Stimulated activated CD4-positive, alpha-beta T cell treated with anti-CD3 and anti-CD28 coated beads, Interleukin-4, amount 100 ng/mL, for 4 hours (primary cell): Measurements from ENCODE around the gene ANKRD12.

Experiments used
- DNase-seq, 2 experiments: peaks; one replicate each; pipeline ENCODE4 v3.0.0-alpha.2; 2020

The ANKRD12 gene

DNA sequence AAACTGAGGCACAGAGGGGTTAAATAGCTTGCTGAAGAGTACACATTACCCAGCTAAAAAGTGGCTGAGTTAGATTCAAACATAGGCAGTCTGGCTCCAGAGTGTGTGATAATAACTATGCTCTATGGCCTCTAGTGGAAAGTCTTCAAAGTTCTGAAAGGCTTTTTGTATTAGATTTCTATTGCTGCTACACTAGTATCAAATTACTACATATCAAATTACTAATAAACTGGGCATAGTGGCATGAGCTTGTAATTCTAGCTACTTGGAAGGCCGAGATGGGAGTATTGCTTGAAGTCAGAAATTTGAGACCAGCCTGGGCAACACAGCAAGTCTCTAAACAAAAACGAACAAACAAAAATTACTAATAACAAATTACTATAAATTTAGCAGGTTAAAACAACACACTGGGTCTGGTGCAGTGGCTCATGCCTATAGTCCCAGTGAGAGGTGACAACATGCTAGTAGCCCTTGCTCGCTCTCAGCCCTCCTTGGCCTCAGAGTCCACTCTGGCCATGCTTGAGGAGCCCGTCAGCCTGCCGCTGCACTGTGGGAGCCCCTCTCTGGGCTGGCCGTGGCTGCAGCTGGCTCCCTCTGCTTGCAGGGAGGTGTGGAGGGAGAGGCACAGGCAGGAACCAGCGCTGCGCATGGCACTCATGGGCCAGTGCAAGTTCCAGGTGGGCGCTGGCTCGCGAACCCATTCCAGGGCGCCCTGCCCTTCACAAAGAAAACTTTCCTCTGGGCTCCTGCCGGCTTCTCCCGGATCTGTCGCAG, 159.8 kb downstream of the ANKRD12 start:
- DNase-seq, result no peak

DNA sequence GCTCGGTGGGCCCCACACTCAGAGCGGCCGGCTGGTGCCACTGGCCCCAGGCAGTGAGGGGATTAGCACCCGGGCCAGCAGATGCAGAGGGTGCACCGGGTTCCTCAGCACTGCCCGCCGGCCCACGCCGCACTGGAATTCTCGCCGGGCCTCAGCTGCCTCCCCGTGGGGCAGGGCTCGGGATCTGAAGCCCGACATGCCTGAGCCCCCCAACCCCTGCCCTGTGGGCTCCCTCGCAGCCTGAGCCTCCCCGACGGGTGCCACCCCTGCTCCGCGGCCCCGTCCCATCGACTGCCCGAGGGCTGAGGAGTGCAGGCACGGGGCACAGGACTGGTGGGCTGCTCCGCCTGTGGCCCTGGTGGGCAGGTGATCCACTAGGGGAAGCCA, 160.4 kb downstream of the ANKRD12 start:
- no peak for DNase-seq

DNA sequence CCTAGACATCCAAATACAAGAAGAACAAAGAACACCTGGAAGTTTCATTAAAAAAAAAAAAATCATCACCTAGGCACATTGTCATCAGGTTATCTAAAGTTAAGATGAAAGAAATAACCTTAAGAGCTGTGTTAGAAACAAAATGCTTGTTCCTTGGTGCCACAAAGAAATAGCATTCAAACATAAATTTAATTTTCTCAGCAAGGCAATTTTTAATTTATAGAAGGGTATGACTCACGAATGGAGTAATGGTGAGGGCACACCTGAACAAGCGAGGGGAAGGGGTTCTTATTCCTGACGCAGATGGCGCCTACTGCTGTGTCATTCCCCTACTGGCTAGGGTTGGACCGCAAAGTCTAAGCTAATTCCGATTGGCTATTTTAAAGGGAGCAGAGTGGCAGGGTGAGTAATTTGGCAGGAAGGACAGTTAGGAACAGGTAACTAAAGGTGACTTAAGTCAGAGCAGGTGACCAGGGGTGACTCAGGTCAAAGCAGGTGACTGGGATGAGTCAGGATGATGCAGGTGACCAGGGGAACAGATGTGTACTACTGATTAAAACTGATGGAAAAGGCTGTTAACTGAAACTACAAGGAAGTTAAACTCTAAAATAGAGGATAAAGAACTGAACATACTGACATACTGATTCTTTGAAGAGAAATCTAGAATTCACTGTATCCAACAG, 167.9 kb downstream of the ANKRD12 start:
- no peak for DNase-seq

DNA sequence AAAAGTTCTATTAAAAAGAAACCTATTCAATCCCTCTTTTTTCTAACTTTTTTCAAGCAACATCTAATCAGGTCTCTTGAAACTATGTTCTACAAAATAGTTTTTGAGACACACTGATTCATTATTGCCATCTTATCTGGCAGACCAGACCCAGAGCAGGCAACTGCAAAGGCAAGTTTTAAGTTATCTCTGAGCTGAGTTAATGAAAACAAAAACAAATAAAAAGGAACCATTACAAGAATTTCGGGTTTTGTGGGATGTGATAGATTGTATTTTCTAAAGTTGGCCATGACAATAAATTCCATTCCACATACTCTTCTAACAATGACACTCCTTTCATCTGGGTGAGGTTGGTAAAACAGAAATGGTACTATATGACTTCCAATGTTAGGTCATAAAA, 182.8 kb downstream of the ANKRD12 start:
- no peak for DNase-seq

DNA sequence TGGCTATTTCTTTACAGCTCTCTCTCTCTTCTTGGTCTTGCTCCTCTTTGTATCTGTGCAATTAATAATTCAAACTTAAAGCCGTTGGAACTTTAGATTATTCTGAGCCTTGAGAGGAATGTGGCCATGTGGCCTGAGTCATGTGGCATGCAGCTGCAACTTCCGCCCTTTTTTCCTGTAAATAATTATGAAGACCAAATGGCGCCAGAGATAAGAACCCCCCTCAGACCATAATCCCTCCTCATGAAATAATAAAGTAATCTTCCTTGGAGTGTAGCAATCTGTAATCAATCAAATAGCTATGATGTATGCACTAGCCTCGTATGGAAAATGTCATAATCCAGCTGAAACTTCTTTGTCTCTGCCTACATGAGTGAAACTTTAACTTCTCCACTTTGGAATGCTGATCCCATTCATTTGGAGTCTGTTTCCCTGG, 184.5 kb downstream of the ANKRD12 start:
- no peak for DNase-seq

DNA sequence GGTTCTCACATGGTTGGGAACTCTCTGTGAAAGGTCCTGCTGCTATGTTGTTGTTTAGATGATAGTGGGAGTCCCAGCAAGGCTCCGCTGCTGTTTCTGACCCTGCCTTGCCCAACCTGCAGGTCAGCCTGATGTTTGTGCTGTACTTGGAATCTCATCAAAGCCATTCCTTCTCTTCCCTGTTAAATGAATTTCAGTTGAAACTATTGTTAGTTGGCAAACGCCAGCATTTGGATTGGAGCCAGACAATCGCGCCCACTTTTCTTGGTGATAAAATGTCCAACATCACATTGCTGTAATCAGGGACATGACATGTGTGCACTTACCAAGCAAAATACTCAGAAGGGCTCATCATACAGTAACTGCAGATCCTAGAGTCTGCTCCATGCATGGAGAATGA, 185.2 kb downstream of the ANKRD12 start:
- DNase-seq, result no peak

DNA sequence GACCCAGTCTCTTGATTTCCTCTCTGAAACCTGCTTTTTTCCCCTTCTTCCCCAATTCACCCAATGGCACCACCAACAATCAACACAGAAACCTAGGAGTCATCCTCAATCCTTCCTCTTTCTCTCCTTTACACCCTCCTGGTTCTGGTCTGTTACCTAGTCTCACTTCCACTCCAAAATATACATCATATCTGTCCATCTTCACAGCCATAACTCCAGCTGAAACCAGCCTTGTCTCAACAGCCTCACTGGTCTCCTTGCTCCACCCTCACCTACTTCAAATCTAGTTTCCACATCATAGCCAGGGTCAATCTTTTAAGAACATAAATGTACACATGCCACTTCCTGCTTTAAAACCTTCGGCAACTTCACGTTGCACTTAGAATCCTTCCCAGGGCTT, 186.2 kb downstream of the ANKRD12 start:
- no peak for DNase-seq

DNA sequence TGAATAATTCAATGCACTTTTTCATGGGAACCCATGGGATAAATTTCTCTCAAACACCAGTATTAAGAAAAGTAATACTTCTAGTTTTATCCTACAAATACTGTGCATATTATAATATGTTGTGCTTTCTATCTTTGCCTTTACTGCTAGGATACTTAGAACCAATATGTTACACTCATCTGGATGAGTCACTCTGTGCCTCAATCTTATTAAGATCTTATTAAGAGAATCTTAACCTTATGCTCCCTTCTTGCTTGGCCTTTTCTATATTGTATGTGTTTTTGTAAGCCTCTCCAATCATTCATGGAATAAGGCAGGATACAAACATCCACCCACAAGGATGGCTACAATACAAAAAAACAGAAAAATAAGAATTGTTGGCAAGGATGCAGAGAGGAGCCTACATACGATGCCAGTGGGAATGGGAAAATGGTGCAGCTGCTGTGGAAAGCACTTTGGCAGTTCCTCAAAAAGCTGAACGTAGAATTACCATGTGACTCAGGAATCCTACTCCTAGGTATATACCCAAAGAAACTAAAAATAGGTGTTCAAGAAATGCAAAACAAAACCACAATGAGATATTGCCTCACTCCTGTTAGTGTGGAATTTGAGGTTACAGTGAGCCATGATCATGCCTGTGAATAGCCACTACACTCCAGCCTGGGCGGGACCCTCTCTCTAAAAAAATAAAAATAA, 187.3 kb downstream of the ANKRD12 start:
- DNase-seq, result no peak

DNA sequence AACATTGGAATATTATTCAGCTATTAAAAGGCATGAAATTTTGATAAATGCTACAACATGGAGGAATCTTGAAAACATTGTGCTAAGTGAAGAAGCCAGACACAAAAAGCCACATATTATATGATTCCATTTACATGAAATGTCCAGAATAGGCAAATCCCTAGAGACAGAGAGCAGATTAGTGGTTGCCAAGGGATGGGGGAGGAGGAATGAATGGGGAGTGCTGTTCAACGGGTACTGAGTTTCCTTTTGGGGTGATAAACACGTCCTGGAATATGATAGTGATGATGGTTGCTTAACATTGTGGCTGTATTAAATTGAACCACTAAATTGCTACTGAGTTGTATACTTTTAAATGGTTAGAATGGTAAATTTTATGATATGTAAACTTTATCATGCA, 189.1 kb downstream of the ANKRD12 start:
- no peak for DNase-seq

DNA sequence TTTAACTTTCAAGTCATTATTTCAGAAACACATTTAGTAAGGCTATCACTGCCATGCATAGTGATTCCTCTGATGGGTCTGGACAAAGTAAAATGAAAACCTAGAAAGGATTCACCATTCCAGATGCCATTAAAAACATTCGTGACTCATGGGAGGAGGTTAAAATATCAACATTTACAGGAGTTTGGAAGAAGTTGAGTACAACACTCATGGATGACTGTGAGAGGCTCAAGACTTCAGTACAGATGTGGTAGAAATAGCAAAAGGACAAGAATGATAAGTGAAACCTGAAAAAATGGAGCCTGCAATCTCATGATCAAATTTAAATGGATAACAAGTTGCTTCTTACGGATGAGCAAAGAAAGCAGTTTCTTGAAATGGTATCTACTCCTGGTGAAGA, 192.2 kb downstream of the ANKRD12 start:
- DNase-seq, result no peak

DNA sequence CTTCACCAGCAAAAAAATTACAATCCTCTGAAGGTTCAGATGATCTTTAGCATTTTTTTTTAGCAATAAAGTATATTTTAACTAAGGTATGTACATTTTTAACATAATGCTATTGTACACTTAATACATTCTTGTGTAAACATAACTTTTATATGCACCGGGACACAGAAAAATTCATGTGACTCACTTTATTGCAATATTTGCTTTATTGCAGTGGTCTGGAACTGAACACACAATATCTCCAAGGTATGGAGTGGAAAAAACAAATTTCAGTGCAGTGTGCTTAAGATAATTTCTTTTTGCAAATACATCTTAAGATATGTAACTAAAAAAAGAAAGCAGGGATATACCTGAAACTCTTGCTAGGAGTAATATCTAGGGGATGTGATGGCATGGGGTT, 192.9 kb downstream of the ANKRD12 start:
- DNase-seq, result no peak

DNA sequence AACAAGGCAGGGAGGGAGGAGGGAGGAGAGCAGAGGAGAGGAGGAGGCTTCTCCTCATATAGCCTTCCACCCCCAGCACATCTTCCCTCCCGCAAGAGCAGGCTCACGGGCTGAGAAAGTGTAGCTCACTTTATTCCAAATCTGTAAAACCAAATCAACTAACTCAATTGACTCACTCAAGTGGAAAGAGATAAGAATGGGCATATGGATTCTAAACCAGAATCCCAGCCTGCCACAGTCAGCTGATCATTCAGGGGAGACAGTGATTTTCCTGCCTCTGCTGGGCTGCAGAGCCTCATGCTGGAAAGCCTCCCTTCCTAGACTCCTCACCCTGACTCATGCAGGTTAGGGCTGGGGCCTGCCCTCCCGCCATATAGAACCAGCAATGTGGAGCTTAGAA, 193.8 kb downstream of the ANKRD12 start:
- DNase-seq, result no peak

DNA sequence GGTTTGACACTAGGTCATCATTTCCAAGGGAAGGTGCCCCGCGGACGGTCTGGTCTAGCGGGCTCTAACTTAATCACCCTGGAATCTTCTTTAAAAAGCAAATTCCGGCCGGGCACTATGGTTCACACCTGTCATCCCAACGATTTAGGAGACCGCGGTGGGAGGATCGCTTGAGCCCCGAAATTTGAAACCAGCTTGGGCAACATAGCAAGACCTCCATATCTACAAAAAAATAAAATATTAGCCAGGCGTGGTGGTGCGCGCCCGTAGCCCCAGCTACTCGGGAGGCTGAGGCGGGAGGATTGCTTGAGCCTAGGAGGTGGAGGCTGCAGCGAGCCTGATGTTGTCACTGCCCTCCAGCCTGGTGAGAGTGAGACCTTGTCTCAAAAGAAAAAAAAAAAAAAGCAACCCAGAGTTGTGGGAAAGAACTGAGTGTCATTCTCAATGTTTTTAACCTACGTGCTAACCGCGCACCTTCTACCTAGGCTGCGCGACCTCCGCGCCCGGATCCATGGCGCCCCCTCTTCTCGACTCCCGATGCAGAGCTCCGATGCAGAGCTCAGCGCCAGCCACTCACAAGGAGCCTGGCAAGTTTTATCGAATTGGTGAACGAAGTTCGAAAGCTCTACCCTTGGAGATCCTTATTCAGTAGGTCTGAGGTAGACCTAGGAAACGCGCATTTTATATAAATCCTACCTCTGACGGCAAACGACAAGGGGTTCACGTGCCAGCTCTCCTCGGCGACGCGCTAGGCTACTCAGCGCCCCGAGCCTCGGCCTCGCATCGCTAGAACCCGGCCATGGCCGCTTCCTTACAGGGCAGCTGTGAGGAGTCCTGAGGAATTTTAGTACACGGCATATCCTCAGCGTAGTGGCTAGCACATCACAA, 197.1 kb downstream of the ANKRD12 start:
- peak in 1 of 2 experiments; percentile 12 for DNase-seq

DNA sequence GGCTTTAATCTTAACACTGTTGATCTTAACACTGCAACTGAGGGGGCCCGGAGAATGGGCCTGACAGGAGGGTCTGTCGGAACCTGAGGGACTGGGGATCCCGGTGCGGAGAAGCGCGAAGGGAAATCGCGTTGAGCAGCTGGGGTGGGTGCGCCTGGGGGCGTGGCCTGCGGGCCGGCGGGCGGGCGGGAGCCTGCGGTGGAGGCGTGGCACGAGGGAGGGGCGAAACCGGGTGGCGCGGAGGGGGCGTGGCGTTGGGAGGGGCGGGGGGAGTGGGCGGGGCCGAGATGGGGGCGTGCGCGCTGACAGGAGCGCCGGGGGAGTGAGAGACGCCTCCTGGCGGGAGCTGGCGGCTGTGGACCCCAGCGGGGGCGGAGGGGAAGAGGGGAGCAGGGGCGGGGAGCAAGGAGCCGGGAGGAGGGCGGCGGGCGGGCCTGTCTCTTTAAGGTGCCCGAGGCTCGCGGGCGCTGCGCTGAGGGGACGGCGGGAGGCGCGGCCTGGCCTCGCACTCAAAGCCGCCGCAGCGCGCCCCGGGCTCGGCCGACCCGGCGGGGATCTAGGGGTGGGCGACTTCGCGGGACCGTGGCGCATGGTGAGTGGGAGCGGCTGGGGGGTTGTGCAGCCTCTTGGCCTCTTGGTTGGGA, 197.9 kb downstream of the ANKRD12 start, which contains the start of gene TWSG1:
Gene TWSG1 (plus strand): TSS at position 445 of the 644 bp plus-strand sequence. CDS start 2,457 bp downstream, outside the sequence.
- DNase-seq, result peak; percentile 92

DNA sequence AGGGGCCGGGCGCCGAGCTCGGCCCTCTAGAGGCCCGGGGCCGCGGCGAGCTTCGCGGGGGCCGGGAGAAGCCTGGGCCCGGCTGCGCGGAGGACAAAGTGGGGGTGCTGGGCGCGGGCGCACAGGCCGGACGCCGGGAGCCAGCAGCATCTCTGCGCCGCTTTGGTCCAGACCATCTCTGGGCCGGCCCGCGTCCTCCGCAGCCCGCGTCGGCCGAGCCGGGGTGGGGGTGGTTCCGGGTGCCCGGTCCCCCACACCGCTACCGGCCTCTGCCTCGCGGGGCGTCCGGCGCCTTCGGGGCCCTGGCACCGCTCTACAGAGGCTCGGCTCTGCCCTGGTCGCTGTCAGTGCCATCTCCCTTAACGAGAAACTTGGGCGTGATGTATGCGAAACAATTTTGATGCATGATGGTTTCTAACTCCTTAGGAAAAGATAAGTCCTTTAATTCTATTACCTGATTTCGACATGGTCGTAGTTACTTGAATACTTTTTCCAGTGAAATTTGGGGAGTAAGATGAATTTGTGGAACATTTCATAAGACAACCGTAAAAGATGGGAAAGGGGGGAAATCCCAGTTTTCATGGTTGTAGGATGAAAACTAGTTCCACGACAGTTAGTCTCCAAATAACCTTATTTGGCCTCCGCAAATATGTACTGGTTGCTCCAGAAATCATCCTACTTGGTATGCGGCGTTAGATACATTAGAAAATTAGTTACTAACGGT, 198.6 kb downstream of the ANKRD12 start:
- DNase-seq, result peak; percentile 7 to 16
